ENCODE measurements around the gene ABCC3.

ABCC3 gene

DNA sequence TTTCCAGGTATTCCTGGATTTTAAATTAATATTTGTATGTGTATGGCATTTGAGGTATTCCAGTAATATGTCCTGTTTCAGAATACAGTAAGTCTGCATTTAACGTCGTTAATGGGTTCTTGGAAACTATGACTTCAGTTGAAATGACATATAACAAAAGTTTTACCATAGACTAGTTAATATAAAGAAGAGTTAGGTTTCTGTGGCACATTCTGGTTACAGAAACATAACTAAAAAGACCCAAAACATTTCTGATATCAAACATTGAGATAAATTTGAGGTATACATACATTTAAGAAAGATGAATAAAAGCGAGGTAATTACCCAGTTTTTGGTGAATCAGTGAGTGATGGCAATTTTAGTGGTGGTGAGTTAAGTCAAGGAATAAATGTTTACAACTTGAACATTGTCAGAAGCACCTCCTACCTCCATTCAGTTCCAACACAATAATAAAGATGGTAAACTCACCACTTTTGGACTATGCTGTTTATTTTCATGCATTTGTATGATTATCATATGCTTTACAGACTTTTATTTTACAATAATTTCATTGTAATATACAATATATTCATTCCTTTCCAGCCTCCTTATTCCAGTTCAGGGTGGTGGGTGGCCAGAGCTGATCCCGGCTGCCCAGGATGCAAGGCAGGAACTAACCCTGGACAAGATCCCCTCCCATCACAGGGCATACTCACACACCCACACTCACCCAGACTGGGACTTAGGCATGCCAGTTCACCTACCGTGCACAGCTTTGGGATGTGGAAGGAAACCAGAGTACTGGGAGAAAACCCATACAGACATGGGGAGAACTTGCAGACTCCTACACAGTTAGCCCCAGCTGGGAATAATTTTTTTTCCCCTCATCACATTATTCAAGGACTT lies 94.4 kb downstream of the ABCC3 start:
- no peak overlapping the region for H3K4me3 ChIP-seq (ENCODE audit: low read depth, low read length)

DNA sequence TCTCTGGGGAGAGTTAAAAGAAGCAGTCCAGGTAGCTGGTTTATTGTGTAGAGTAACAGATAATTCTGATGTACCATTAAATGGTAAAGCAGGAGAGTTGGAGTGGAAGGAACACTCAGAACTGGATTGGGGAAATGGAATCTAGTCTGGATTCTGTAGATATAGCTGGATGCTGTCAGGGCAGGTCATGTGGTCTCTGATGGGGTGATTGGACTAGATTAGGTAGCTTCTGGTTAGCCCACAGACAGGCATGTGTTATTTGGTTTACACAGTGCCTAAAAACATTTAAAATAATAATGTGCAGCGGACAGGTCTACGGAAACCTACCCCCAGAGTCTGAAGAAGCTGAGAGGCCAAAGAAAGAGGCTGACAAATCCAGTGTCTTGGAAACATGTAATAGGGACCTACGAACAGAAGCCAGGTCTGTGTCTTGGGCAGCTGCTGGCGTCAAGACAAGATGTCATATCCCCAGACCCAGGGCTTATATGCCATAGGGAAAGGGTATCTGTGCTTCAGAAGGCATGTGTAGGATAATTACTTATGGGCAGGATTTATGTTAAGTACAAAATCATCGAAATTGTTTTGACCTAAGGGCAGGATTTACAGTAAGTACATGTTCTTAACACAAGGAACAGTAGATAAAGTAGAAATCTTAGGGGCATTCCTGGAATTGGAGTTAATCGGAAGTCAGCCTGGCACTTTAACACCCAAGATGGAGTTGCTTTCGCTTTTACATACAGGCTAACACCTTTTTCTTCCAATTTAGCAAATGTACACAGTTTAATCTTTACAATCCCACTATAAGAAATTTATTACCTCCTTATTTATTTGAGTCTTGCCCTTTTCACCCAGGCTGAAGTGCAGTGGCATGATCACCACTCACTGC lies 97.1 kb downstream of the ABCC3 start:
- no peak overlapping the region for H3K4me3 ChIP-seq (ENCODE audit: low read depth, low read length)

DNA sequence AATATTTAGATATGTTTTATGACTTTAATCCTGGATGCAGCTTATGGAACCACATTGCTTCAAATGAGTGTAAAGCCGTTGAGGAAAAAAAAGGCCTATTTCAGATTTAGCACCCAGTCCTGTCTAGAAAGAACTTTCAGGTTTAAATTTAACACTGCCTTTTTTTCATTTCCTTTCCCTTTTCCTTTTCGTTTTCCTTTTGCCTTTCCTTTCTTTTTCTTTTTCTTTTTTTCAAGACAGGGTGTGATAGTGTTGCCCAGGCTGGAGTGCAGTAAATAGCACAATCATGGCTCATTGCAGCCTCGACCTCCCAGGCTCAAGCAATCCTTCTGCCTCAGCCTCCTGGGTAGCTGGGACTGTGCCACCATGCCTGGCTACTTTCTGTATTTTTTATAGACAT lies 100.6 kb downstream of the ABCC3 start:
- H3K4me3 ChIP-seq (ENCODE audit: low read depth, low read length) = no peak overlapping the region

DNA sequence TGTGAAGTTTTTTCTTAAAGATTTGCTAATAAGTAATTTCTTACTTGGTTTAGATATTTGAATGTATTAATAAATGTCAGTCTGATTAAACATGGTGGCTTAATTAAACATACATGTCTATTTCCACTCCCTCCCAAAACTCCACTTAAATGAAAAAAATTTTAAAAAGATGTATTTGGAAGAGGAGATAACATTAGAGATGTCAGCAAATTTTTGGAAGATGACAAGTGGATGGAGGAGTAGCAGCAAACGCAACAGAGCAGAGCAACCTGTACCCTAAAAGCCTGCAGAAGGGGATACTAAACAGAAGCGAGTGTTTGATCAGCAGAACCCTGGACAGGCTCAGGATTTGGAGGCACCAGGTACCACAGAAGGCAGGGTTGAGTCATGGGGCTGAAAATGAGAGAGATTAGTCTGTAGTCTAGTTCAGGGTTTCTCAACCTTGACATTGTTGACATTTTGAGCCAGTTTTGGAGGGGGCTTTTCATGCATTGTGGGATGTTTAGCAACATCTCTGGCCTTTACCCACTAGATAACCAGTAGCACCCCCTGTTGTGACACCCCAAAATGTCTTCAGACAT lies 102.5 kb downstream of the ABCC3 start:
- no peak overlapping the region for H3K4me3 ChIP-seq (ENCODE audit: low read depth, low read length)

DNA sequence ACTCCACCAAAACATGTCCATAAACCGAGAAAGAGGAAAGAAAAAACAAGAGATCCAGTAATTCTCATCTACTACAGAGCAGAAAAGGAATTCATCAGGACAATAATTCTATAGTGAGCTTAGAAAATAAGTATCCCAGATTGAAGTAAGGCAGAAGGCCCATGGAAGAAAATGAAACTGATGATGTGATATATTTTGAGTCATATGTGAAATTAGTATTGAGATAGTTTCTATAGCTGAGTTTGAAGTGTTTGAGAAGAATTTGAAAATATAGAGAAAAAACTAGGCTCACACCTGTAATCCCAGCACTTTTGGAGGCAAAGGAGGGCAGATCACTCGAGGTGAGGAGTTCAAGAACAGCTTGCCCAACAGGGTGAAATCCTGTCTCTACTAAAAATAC lies 104.4 kb downstream of the ABCC3 start:
- no peak overlapping the region for H3K4me3 ChIP-seq (ENCODE audit: low read depth, low read length)
